C4-2B (cell line): Measurements from ENCODE around the gene PRKCB.

ENCODE experiments used
- H3K27ac ChIP-seq: fragments of 450-650 bp; 2 replicates; pipeline ENCODE4 v1.5.1; 2017
- ZFX ChIP-seq: fragments of 450-650 bp; IDR thresholded peaks from 2 replicates; pipeline ENCODE4 v1.6.1; 2017
- TF ChIP-seq, protein P1 (sequence below): fragments of 450-650 bp; conservative IDR thresholded peaks from 2 replicates; pipeline ENCODE4 v1.5.1; 2017; ENCODE audit warnings: mild to moderate bottlenecking

Gene PRKCB

DNA sequence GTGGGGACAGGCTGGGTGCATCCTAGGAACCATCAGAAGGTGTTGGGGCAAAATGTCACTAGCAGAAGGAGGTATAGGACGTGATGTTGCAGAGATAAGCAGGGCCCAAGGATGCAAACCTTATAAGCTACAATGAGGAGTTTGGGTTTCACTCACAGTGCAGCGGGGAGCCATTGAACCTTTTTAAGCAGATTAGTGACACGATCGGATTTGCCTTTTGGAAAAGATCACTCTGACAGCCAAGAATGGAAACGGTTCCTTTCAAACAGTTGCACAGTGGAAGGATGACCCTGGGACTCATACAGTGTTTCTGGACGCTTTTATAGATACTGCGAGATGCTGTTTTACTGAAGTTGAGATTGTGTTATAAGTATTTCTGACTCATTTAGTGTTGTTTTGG is 288.5 kb downstream of the PRKCB start:
- TF ChIP-seq ZFX: no peak
- TF ChIP-seq, protein P1, sequence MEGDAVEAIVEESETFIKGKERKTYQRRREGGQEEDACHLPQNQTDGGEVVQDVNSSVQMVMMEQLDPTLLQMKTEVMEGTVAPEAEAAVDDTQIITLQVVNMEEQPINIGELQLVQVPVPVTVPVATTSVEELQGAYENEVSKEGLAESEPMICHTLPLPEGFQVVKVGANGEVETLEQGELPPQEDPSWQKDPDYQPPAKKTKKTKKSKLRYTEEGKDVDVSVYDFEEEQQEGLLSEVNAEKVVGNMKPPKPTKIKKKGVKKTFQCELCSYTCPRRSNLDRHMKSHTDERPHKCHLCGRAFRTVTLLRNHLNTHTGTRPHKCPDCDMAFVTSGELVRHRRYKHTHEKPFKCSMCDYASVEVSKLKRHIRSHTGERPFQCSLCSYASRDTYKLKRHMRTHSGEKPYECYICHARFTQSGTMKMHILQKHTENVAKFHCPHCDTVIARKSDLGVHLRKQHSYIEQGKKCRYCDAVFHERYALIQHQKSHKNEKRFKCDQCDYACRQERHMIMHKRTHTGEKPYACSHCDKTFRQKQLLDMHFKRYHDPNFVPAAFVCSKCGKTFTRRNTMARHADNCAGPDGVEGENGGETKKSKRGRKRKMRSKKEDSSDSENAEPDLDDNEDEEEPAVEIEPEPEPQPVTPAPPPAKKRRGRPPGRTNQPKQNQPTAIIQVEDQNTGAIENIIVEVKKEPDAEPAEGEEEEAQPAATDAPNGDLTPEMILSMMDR: no peak
- H3K27ac ChIP-seq: no peak overlapping the region

DNA sequence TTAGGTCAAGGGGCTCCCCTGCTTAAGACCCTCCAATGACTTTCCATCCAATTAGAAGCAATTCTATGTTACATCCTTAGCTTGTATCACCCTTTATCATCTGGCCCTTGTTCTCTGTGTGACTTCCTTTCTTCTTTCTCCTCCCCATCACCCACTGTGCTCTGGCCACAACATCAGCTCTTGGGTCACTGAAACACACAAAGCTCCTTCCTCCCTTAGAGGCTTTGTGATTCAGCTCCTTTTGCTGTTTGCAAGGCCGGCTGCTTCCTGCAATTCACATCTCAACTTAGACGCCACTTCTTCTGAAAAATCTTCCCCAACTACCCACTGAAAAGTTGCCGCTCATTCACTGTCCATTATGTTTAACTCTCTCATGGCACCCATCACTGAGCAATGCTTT is 289.4 kb downstream of the PRKCB start:
- H3K27ac ChIP-seq: no peak overlapping the region
- no peak for TF ChIP-seq ZFX
- TF ChIP-seq, protein P1: no peak

DNA sequence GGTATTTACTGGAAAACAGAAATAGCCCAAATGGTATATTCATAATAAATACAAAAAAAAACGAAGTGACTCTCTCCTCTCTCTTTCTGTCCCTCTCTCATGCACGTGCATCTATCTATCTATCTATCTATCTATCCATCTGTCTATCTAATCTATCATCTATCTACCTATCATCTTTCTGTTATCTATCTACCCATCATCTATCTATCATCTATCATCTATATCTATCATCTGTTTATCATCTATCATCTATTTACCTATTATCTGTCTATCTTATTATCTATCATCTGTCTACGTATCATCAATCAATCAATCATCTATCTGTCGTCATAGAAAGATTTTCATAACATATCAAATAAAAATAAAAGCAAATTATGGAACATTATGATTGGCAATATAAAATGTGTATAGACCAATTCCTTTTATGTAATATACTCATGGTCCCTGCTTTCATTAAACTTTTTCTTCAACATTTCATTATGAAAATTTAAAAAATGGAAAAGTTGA is 293.7 kb downstream of the PRKCB start:
- H3K27ac ChIP-seq: no peak overlapping the region
- TF ChIP-seq, protein P1: no peak
- TF ChIP-seq ZFX: no peak

DNA sequence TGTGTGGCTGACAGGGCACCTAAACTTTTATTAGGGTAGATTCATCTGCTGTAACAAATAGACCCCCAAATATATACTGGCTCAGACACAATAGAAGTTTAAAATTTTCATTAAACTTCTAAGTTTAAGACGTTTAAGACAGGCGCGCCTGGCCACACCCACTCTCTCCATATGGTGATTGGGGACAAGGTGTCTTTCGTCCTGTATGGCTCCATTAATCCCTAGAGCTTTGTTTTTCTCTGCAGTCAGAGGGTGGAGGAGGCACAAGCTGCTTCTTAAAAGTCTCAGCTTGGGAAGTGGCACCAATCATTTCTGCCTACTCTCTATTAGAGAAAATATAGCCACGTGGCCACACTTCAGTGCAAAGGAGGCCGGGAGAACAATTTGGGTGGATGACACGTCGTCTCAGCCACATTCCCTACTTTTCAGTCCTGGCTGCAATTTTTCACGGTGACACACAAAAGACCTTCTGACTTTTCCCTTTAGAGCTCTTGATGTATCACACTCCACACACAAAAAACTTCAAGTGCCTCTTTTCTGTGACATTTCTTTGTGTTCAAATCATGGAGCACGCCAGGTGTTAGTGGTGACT is 294.8 kb downstream of the PRKCB start:
- no peak for TF ChIP-seq ZFX
- TF ChIP-seq, protein P1: no peak
- no peak overlapping the region for H3K27ac ChIP-seq

DNA sequence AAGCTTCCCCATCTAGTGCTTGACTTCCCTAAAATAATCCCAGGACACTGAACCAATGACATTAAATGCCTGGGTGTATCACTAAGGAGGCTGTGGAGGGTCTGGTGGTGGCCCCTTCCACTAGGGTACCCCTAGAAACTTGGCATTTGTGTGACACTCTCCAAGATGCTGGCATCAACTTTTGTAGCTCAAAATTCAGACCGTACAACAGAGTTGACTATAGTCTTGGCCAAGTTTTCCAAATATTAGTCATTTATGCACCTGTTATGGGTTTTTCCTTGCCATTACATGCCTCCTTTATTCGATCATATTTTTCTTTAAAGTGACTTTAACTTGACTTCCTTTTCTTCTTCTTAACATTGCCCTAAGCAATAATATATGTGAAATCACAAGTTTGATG is 295.5 kb downstream of the PRKCB start:
- H3K27ac ChIP-seq: no peak overlapping the region
- TF ChIP-seq, protein P1: no peak
- no peak for TF ChIP-seq ZFX

DNA sequence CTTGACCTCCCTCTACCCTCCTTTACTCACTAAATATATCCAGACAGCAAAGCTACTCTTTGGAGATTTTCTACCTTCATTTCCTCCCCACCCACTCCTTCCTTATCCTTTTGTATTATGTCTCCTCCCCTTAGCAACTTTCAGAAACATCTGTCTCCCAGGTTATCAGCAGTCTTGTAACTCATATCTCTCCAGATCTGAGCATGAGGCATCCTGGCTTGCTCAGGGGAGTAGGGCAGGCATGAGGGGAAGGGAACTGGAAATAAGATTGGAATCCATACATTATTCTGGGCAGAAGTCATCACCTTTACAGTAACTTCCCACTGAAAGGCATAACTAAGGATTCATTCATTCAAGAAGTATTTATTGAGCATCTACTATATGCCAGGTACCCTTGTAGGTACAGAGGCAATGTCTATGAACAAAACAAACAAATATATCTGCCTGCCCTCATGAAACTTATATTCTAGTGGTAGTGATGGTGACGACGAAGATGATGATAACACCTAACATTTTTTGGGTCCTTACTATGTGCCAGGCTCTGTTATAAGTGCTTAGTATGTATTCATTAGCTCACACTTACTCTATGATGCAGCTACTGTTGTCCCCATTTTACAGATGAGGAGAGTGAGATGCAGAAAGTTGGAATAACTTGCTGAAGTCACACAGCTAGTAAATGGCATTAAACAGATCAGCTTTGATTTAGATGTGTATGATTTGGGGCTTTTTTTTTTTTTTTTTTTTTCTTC is 296.4 kb downstream of the PRKCB start:
- TF ChIP-seq, protein P1: no peak
- TF ChIP-seq ZFX: no peak
- no peak overlapping the region for H3K27ac ChIP-seq

DNA sequence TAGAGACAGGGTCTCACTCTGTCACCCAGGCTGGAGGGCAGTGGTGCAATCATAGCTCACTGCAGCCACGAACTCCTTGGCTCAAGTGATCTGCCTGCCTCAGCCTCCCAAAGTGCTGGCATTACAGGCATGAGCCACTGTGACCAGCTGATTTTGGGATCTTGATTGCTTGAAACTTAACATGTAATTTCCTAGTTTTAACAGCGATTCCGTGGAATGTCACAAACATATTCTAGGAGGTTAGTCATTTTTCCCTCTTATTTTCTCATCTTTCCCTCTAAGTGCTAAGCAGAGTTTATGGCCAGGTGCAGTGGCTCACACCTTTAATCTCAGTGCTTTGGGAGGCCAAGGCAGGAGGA is 297.0 kb downstream of the PRKCB start:
- no peak for TF ChIP-seq ZFX
- TF ChIP-seq, protein P1: no peak
- H3K27ac ChIP-seq: no peak overlapping the region
